Heart left ventricle (tissue), 16 donors: Measurements from ENCODE around the gene MCOLN2. TPM values are rescaled to one million over a fixed set of nuclear protein-coding genes. Genes with fewer than 3 reads are reported as not detected.

Experiments
- ATAC-seq, 4 donors: fragments of 200-7000 bp; cut with Tn5 transposase; one replicate each; pipeline ENCODE4 v1.9.1; 2020 to 2022; ENCODE audit warnings: moderate library complexity in 4 of 4, mild to moderate bottlenecking in 3 of 4, moderate number of reproducible peaks in 1 of 4
- DNase-seq, 5 donors: peaks; one replicate each; pipeline ENCODE4 v3.0.0-alpha.2; 2020
- H3K27ac ChIP-seq, 12 donors: fragments of 200-600 bp; sonication (generic) in 4 of 12; one replicate each; pipeline versions ENCODE4 v1.5.0 to v1.8.0; 2016 to 2022; ENCODE audit warnings: mild to moderate bottlenecking in 2 of 12
- H3K27me3 ChIP-seq, 9 donors: fragments of 200-600 bp; sonication (generic) in 2 of 9; one replicate each; pipeline versions ENCODE4 v1.5.1 to v1.8.0; 2016 to 2022; ENCODE audit warnings: mild to moderate bottlenecking in 3 of 9
- H3K36me3 ChIP-seq, 9 donors: fragments of 200-600 bp; sonication (generic) in 2 of 9; one replicate each; pipeline versions ENCODE4 v1.5.0 to v1.8.0; 2018 to 2022; ENCODE audit warnings: mild to moderate bottlenecking in 2 of 9
- H3K4me1 ChIP-seq, 12 donors: fragments of 200-600 bp; sonication (generic) in 4 of 12; one replicate each; pipeline versions ENCODE4 v1.5.0 to v1.8.0; 2016 to 2022; ENCODE audit warnings: mild to moderate bottlenecking in 3 of 12
- H3K4me3 ChIP-seq, 12 donors: fragments of 200-600 bp; sonication (generic) in 4 of 12; one replicate each; pipeline versions ENCODE4 v1.5.0 to v1.8.0; 2017 to 2022; ENCODE audit warnings: mild to moderate bottlenecking in 9 of 12, moderate library complexity in 4 of 12
- H3K9me3 ChIP-seq, 12 donors: fragments of 200-600 bp; sonication (generic) in 4 of 12; one replicate each; pipeline versions ENCODE4 v1.5.0 to v1.8.0; 2016 to 2022; ENCODE audit warnings: mild to moderate bottlenecking in 1 of 12
- POLR2A ChIP-seq, 2 donors: fragments of 450-650 bp; IDR thresholded peaks; one replicate each; pipeline ENCODE4 v1.6.1; 2017; ENCODE audit warnings: antibody characterized with exemption in 2 of 2, mild to moderate bottlenecking in 2 of 2, moderate library complexity in 2 of 2
- WGBS, 4 donors: extraction: QIAGEN DNeasy Blood & Tissue Kit in 2 of 4; methylation state at CpG; one replicate each; pipeline versions ENCODE4 v1.1.5 to v1.1.7; 2013 to 2018; 5-methylcytosine and 5-hydroxymethylcytosine counted together
- intact Hi-C, 10 donors: fragments of 100-400 bp; cut with DNase I; formaldehyde crosslinking; loops; one replicate each; pipeline versions ENCODE4 v1.11.1 to v1.14.2; 2022
- long read RNA-seq, 3 donors: library from polyadenylated mRNA; unstranded; transcript quantifications; one replicate each; pipeline ENCODE4 v2.0.0, GENCODE V29; 2020 to 2021
- polyA plus RNA-seq, 2 donors: library from polyadenylated mRNA; stranded (reverse); fragments of 200-250 nt; gene quantifications; one replicate each; pipeline ENCODE4 v1.2.3, GENCODE V29; 2013
- total RNA-seq, 9 donors: library from RNA; depleted of rRNA in 2 of 9; stranded (reverse); fragments of >200 nt in 2 of 9; fragmentation: NEBNext Ultra II Directional in 3 of 9; extraction: Animal tissue kit (Norgen Biotek cat#: 25700) in 3 of 9; gene quantifications; one replicate each; pipeline versions ENCODE4 v1.1.0 to v1.2.4, GENCODE V29; 2016 to 2023
- TF ChIP-seq, protein P1 (sequence below), 12 donors: fragments of 200-600 bp; sonication (generic) in 4 of 12; IDR thresholded peaks; one replicate each; pipeline versions ENCODE4 v1.5.0 to v1.8.0; 2018 to 2022; ENCODE audit warnings: antibody characterized with exemption in 12 of 12, mild to moderate bottlenecking in 5 of 12
- donor health status: ischemic (EF 13 %, LVEDD 7.1; RV severe dilation, severe dysfunction).
- donor health status: healthy with polysubstance abuse.
- donor health status: DM: no; HTN: yes; CAD: no.
- donor health status: DM: no; HTN: no; CAD: no.
- donor health status: ischemic (EF 25% LVEDD 6.9; RV normal size, moderate dysfunction).
- donor health status: ischemic (EF 25% LVEDD 5.7; RV mildly dilated, moderate dysfunction).
- donor health status: healthy.
- donor health status: DM: yes; HTN: yes; CAD: no.
- donor health status: ischemic (EF 35%, LVEDD 5.7; RV mildly dilated, moderate dysfunction).
- donor health status: nonischemic (EF 11% LVEDD 7.7; RV severe dilation, severe dysfunction).
- donor health status: DM: yes; HTN: yes; CAD: no.
- donor health status: PGD.
- donor health status: ischemic (EF 29% LVEDD 5.4; RV normal size, mild dysfunction).
- donor health status: nonischemic (EF 23%, LVEDD 6.1; RV moderate dilation, normal function).

The MCOLN2 gene
- 1 to 10 TPM in 2 of 9 donors, under 1 TPM in 1, not detected in 6; 0.12 to 2.9 (median 1.1) TPM for total RNA-seq
- not detected for polyA plus RNA-seq
- long read RNA-seq, donor 1 = 0 reads
- long read RNA-seq, donor 2 = 0 reads
- long read RNA-seq, donor 3 = 0 reads

DNA sequence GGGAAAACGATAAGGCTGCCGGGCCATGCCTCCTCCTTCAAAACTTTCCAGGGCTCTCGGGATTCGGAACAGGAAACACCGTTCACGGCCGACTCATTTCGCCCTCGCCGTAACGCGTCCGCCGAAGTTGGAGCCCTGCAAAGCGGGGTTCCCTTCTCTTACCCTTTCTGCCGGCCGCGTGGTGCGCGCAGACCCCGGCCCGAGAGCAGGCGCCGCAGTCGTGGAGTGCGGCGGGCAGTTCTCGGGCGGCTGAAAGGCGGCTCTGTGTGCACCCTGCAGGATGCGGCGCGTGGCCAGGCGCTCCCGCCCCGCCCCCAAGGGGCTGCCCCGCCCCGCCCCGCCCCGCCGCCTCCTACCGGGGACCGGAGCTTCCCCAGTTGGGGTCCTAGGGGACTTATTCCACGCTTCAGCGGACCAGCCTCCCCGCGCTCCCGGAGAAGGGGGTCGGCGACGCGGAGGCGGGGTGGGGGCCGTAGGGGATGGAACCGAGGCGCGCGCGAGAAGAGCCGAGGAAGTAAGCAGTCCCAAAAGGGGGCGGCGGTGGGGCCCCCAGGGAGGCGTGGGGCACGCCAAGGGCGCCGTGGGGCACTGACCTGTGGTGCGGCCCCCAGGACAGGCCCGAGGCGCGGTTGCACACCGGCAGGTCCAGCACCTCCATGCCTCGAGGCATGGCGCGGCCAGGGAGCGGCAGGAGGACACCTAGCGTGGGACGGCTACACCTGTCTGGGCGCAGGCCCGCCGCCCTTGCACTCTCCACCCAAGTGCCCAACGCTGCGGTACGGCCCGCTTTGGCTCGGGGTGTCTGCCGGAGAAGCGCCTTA lies at the start of gene MCOLN2:
Gene MCOLN2 (minus strand): TSS at position 268 of the 821 bp plus-strand sequence. CDS start 241 bp downstream, at position 27.
- TF ChIP-seq, protein P1, sequence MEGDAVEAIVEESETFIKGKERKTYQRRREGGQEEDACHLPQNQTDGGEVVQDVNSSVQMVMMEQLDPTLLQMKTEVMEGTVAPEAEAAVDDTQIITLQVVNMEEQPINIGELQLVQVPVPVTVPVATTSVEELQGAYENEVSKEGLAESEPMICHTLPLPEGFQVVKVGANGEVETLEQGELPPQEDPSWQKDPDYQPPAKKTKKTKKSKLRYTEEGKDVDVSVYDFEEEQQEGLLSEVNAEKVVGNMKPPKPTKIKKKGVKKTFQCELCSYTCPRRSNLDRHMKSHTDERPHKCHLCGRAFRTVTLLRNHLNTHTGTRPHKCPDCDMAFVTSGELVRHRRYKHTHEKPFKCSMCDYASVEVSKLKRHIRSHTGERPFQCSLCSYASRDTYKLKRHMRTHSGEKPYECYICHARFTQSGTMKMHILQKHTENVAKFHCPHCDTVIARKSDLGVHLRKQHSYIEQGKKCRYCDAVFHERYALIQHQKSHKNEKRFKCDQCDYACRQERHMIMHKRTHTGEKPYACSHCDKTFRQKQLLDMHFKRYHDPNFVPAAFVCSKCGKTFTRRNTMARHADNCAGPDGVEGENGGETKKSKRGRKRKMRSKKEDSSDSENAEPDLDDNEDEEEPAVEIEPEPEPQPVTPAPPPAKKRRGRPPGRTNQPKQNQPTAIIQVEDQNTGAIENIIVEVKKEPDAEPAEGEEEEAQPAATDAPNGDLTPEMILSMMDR (IDR thresholded peaks at IDR 0.05) = no peak
- TF ChIP-seq POLR2A (IDR thresholded peaks at IDR 0.05) = no peak
- H3K9me3 ChIP-seq = no peaks in the 10 kb centered on the region
- intact Hi-C loops = no loop called here
- DNase-seq (peak; percentile 12 to 63 (median 29)), ATAC-seq (peak in 3 of 4 donors; percentile 85 to 96 (median 94))
- H3K4me3 ChIP-seq = peak within 1 kb of the TSS; percentile 38 to 70 (median 56)
- peaks cover 0 to 30% (median 7%) of the 10 kb centered on the region in 12 donors for H3K4me1 ChIP-seq
- H3K27ac ChIP-seq = peak within 1 kb of the TSS in 1 of 12 donors; percentile 45
- 0 to 1% (median 1%) methylated on average over 12 to 87 of the region's 87 CpGs for WGBS, 4 donors
- H3K27me3 ChIP-seq = peaks cover 0 to 55% (median 24%) of the 10 kb centered on the region in 9 donors
- H3K36me3 ChIP-seq = no peaks in the 10 kb centered on the region

DNA sequence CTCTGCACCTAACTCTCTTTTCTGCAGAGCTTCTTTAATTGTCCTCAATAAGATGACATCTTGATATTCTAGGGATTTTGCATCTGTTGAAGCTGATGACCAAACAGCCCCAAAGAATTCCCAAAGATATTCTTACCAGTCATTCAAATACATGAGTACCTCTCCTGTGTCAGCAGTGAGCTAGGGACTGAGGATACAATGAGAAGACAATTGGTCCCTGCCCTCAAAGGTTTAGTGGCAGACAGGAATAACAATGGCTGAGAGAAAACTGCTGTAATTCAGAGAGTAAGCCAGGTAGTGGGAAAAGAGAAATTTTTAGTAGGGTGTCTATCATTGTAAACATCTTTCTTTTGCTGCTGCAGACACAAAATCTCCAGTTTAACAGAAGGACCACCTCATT lies 45.5 kb upstream of the MCOLN2 start:
- Histone ChIP-seq H3K9me3 (no peaks in the 10 kb centered on the region), H3K4me3 (no peak overlapping the region), H3K4me1 (peaks cover 0 to 5% (median 0%) of the 10 kb centered on the region in 12 donors), H3K27me3 (peaks cover 0 to 51% (median 10%) of the 10 kb centered on the region in 9 donors), H3K27ac (no peak overlapping the region), H3K36me3 (no peaks in the 10 kb centered on the region)
- DNase-seq (no peak), ATAC-seq (no peak)
- intact Hi-C loops = no loop called here
- TF ChIP-seq POLR2A (IDR thresholded peaks at IDR 0.05) = no peak
- TF ChIP-seq, protein P1 (IDR thresholded peaks at IDR 0.05) = no peak

DNA sequence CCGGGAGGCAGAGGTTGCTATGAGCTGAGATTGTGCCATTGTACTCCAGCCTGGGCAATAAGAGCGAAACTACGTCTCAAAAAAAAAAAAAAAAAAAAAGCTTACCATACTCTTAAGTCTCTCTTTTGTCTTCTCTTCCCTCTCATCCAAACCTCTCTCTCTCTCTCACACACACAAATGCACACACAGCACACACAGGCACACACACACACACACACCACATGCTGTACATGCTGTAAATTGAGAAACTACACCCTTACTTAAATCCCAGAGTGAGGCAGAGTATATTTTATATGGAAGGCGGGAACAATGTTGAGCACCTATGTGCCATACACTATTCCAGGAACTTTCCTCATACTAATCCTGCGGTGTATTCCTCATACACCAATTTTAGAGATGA lies 44.9 kb upstream of the MCOLN2 start:
- no peaks in the 10 kb centered on the region for H3K36me3 ChIP-seq
- no peak overlapping the region for H3K27ac ChIP-seq
- no peaks in the 10 kb centered on the region for H3K4me1 ChIP-seq
- WGBS, 4 donors = 87 to 91% (median 88%) methylated on average over 5 of the region's 5 CpGs
- no peak overlapping the region for H3K4me3 ChIP-seq
- no peak for DNase-seq
- TF ChIP-seq POLR2A (IDR thresholded peaks at IDR 0.05) = no peak
- TF ChIP-seq, protein P1 (IDR thresholded peaks at IDR 0.05) = no peak
- no peak for ATAC-seq
- H3K9me3 ChIP-seq = no peaks in the 10 kb centered on the region
- intact Hi-C loops = no loop called here
- H3K27me3 ChIP-seq = peaks cover 0 to 45% (median 4%) of the 10 kb centered on the region in 9 donors

DNA sequence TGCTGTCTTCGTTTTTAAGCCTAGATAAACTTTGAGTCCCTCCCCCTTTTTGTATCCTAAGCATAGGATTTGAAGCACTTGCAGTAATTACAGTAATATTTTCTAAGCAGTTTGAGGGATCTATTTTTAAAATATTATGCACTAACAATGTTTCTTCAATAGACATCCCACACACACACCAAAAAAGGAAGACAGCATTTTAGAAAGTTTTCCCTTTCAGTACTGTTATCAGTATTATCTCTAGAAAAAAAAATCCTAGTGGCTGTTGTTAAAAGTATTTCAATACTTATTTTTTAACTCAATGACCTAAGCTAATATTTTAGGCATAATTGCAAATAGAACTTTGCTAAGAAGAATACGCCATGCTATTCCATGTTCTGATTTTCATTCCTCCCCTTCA lies 36.3 kb upstream of the MCOLN2 start:
- no peak for TF ChIP-seq POLR2A (IDR thresholded peaks at IDR 0.05)
- TF ChIP-seq, protein P1 (IDR thresholded peaks at IDR 0.05) = no peak
- ATAC-seq (no peak), DNase-seq (no peak)
- Histone ChIP-seq H3K27me3 (no peaks in the 10 kb centered on the region), H3K27ac (no peak overlapping the region), H3K4me1 (peaks cover 0 to 5% (median 0%) of the 10 kb centered on the region in 12 donors), H3K36me3 (no peaks in the 10 kb centered on the region), H3K4me3 (no peak overlapping the region), H3K9me3 (no peaks in the 10 kb centered on the region)
- intact Hi-C loops = no loop called here
- whole genome bisulfite sequencing, 4 donors = 69 to 81% (median 76%) methylated on average over 2 of the region's 2 CpGs
